ENCODE measurements around the gene MAPK10. TPM values are rescaled to one million over a fixed set of nuclear protein-coding genes. Genes with fewer than 3 reads are reported as not detected.
"Not testable (repeated sequence)": the region's sequence is repeated elsewhere in the genome, so short reads cannot be mapped to it uniquely, and the experiment has no call there.

MAPK10 gene
- total RNA-seq, 1 donor from 2014 or later, result 19.2 TPM

DNA sequence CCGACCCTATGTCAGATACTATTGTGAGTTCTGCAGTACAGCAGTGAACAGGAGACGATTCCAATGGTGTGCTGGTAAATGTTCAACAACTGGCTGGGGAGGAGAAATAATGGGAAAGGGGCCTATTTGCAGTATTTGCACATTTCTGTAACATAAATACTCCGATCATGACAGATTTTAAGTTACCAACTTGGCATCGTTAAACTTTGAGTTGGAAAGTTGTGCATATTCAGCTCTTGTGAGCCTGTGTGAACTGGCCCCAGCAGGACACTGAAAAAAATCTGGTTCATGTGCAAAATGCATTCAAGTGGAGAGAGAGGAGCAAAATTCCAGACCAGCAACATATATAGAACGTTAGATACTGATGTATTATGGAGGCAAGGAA lies 175.0 kb downstream of the MAPK10 start:
- Mint-ChIP-seq H3K27me3 (ENCODE audit: unreplicated experiment) (no peaks in the 10 kb centered on the region), H3K27ac (ENCODE audit: unreplicated experiment) (no peak overlapping the region), H3K36me3 (ENCODE audit: unreplicated experiment) (peaks cover 5% of the 10 kb centered on the region), H3K4me1 (ENCODE audit: unreplicated experiment) (no peaks in the 10 kb centered on the region), H3K9me3 (ENCODE audit: unreplicated experiment) (peaks cover 17% of the 10 kb centered on the region), H3K4me3 (ENCODE audit: unreplicated experiment) (no peak overlapping the region)
- TF ChIP-seq, protein P1, sequence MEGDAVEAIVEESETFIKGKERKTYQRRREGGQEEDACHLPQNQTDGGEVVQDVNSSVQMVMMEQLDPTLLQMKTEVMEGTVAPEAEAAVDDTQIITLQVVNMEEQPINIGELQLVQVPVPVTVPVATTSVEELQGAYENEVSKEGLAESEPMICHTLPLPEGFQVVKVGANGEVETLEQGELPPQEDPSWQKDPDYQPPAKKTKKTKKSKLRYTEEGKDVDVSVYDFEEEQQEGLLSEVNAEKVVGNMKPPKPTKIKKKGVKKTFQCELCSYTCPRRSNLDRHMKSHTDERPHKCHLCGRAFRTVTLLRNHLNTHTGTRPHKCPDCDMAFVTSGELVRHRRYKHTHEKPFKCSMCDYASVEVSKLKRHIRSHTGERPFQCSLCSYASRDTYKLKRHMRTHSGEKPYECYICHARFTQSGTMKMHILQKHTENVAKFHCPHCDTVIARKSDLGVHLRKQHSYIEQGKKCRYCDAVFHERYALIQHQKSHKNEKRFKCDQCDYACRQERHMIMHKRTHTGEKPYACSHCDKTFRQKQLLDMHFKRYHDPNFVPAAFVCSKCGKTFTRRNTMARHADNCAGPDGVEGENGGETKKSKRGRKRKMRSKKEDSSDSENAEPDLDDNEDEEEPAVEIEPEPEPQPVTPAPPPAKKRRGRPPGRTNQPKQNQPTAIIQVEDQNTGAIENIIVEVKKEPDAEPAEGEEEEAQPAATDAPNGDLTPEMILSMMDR (IDR thresholded peaks at IDR 0.05), result no peak
- DNase-seq (ENCODE audit: extremely low spot score, unreplicated experiment), result no peak

DNA sequence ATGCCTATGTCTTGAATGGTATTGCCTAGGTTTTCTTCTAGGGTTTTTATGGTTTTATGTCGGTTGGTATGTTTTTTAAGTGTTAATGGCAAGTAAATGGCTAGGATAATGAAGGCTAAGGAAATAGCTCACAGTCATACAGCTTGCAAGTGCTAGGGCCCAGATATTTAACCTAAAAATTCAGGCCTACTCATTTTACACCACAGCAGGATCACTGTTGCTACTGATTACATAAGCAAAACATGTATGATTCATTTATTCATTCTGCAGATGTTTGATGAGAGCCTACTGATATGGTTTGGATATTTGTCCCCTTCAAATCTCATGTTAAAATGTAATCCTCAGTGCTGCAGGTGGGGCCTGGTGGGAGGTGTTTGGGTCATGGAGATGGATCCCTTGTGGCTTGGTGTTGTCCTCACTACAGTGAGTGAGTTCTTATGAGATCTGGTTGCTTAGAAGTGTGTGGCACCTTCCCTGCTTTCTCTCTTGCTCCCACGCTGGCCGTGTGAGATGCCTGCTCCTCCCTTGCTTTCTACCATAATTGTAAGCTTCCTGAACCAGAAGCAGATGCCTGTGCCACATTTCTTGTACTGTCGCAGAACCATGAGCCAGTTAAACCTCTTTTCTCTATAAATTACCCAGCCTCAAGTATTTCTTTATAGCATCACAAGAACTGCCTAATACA lies 175.5 kb downstream of the MAPK10 start:
- Mint-ChIP-seq H3K36me3 (ENCODE audit: unreplicated experiment) (peaks cover 8% of the 10 kb centered on the region), H3K4me1 (ENCODE audit: unreplicated experiment) (no peaks in the 10 kb centered on the region), H3K4me3 (ENCODE audit: unreplicated experiment) (no peak overlapping the region), H3K27ac (ENCODE audit: unreplicated experiment) (no peak overlapping the region), H3K27me3 (ENCODE audit: unreplicated experiment) (no peaks in the 10 kb centered on the region), H3K9me3 (ENCODE audit: unreplicated experiment) (peaks cover 17% of the 10 kb centered on the region)
- no peak for DNase-seq (ENCODE audit: extremely low spot score, unreplicated experiment)
- TF ChIP-seq, protein P1 (IDR thresholded peaks at IDR 0.05), result no peak

DNA sequence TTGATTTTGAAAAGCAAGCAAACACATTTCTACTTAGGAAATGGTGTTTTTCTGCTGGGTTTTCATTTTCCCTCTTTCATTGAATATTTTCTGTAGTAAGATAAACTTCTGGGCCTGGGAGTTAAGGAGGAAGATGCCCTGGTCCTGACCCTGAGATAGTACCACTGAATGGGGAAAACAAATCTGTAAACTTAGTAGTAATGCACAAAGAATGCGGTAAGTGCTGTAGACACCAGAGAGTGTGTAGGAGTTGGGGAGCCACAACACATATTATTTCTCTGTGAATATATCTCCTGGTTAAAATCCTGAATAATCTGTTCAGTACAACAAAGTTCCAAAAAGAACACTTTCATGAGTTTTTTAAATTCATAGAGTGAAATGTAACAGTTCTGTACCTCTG lies 178.3 kb downstream of the MAPK10 start:
- no peak for DNase-seq (ENCODE audit: extremely low spot score, unreplicated experiment)
- Mint-ChIP-seq H3K9me3 (ENCODE audit: unreplicated experiment) (peaks cover 22% of the 10 kb centered on the region), H3K4me3 (ENCODE audit: unreplicated experiment) (no peak overlapping the region), H3K4me1 (ENCODE audit: unreplicated experiment) (no peaks in the 10 kb centered on the region), H3K36me3 (ENCODE audit: unreplicated experiment) (peaks cover 7% of the 10 kb centered on the region), H3K27me3 (ENCODE audit: unreplicated experiment) (no peaks in the 10 kb centered on the region), H3K27ac (ENCODE audit: unreplicated experiment) (no peak overlapping the region)
- TF ChIP-seq, protein P1 (IDR thresholded peaks at IDR 0.05), result no peak

DNA sequence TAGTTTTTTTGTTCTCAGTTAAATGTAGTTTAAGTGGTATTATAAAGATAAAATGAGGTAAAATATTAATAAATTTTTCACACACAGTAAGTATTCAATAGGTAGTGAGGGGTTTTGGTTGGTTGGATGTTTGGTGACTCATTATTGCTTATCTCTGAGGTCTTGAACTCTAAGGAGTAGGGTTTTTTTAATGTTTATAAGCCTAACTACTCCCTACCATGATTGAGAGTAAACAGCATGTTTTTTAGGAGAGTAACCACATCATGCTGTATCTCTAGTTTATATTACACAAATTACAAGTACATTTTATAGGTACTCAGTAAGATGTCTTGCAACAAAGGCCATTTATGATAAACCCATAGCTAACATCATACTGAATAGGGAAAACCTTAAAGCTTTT lies 181.6 kb downstream of the MAPK10 start:
- H3K4me1 Mint-ChIP-seq (ENCODE audit: unreplicated experiment), result no peaks in the 10 kb centered on the region
- no peak overlapping the region for H3K27ac Mint-ChIP-seq (ENCODE audit: unreplicated experiment)
- H3K27me3 Mint-ChIP-seq (ENCODE audit: unreplicated experiment), result no peaks in the 10 kb centered on the region
- H3K4me3 Mint-ChIP-seq (ENCODE audit: unreplicated experiment), result no peak overlapping the region
- no peak for DNase-seq (ENCODE audit: extremely low spot score, unreplicated experiment)
- H3K36me3 Mint-ChIP-seq (ENCODE audit: unreplicated experiment), result peaks cover 7% of the 10 kb centered on the region
- TF ChIP-seq, protein P1 (IDR thresholded peaks at IDR 0.05), result no peak
- peaks cover 22% of the 10 kb centered on the region for H3K9me3 Mint-ChIP-seq (ENCODE audit: unreplicated experiment)

DNA sequence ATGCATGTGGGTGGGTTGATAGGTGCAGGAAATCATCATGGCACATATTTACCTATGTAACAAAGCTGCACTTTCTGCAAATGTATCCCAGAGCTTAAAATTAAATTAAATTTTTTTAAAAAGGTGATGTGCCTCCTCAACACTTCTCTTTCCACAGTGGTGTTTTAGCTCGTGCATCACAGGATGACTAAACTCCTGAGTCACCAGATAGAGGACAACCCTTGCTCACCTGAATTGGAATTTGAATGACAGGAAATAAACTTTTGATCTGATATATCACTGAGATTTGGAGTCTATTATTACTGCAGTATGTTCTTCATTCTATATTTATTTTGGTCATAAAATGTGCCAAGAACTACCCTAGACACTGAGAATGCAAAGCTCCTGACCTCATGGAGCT lies 185.3 kb downstream of the MAPK10 start:
- H3K4me3 Mint-ChIP-seq (ENCODE audit: unreplicated experiment), result no peak overlapping the region
- TF ChIP-seq, protein P1 (IDR thresholded peaks at IDR 0.05), result no peak
- peaks cover 10% of the 10 kb centered on the region for H3K9me3 Mint-ChIP-seq (ENCODE audit: unreplicated experiment)
- H3K27ac Mint-ChIP-seq (ENCODE audit: unreplicated experiment), result no peak overlapping the region
- H3K36me3 Mint-ChIP-seq (ENCODE audit: unreplicated experiment), result peaks cover 6% of the 10 kb centered on the region
- DNase-seq (ENCODE audit: extremely low spot score, unreplicated experiment), result no peak
- no peaks in the 10 kb centered on the region for H3K27me3 Mint-ChIP-seq (ENCODE audit: unreplicated experiment)
- H3K4me1 Mint-ChIP-seq (ENCODE audit: unreplicated experiment), result no peaks in the 10 kb centered on the region

DNA sequence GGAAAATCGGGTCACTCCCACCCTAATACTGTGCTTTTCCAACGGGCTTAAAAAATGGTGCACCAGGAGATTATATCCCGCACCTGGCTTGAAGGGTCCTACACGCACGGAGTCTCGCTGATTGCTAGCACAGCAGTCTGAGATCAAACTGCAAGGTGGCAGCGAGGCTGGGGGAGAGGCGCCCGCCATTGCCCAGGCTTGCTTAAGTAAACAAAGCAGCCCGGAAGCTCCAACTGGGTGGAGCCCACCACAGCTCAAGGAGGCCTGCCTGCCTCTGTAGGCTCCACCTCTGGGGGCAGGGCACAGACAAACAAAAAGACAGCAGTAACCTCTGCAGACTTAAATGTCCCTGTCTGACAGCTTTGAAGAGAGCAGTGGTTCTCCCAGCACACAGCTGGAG lies 191.5 kb downstream of the MAPK10 start:
- H3K9me3 Mint-ChIP-seq (ENCODE audit: unreplicated experiment), result peaks cover 10% of the 10 kb centered on the region
- H3K27me3 Mint-ChIP-seq (ENCODE audit: unreplicated experiment); H3K36me3 Mint-ChIP-seq (ENCODE audit: unreplicated experiment); H3K4me1 Mint-ChIP-seq (ENCODE audit: unreplicated experiment); H3K4me3 Mint-ChIP-seq (ENCODE audit: unreplicated experiment); DNase-seq (ENCODE audit: extremely low spot score, unreplicated experiment); H3K27ac Mint-ChIP-seq (ENCODE audit: unreplicated experiment): not testable (repeated sequence)

All from osteocyte (in vitro differentiated cells).